GM19193 (cell line): ENCODE results near the gene TOR3A.

Experiments used
- POLR2A ChIP-seq: IDR thresholded peaks from 4 replicates; pipeline ENCODE4 v1.6.1; 2011; ENCODE audit not compliant: insufficient read depth, insufficient read length; ENCODE audit errors: extremely low read depth

The TOR3A gene

GRCh38 chr1:179058487-179059483 is 23.1 kb upstream of the TOR3A start:
- TF ChIP-seq POLR2A, result no peak

- TF ChIP-seq POLR2A, result no peak
Observed at GRCh38 chr1:179061360-179062282, 20.2 kb upstream of the TOR3A start.

- TF ChIP-seq POLR2A, result no peak
Observed at GRCh38 chr1:179066471-179066870, 15.4 kb upstream of the TOR3A start.

GRCh38 chr1:179077396-179077795 is 4.5 kb upstream of the TOR3A start:
- no peak for TF ChIP-seq POLR2A

- no peak for TF ChIP-seq POLR2A
Observed at GRCh38 chr1:179079113-179079761, 2.6 kb upstream of the TOR3A start.

GRCh38 chr1:179080866-179081686 is 794 bp upstream of the TOR3A start:
- TF ChIP-seq POLR2A, result no peak

- TF ChIP-seq POLR2A, result no peak
Observed at GRCh38 chr1:179082333-179082998, 596 bp downstream of the TOR3A start.

GRCh38 chr1:179082999-179083335 is 1.1 kb downstream of the TOR3A start:
- TF ChIP-seq POLR2A, result no peak

GRCh38 chr1:179083533-179083932 is 1.7 kb downstream of the TOR3A start:
- peak; percentile 20 for TF ChIP-seq POLR2A

GRCh38 chr1:179087665-179088064 is 5.8 kb downstream of the TOR3A start:
- TF ChIP-seq POLR2A, result no peak

- TF ChIP-seq POLR2A, result peak; percentile 7
Observed at GRCh38 chr1:179089827-179090482, 8.1 kb downstream of the TOR3A start.

GRCh38 chr1:179090522-179090921 is 8.7 kb downstream of the TOR3A start:
- TF ChIP-seq POLR2A, result no peak

GRCh38 chr1:179090923-179091322 is 9.1 kb downstream of the TOR3A start:
- TF ChIP-seq POLR2A, result no peak
